SH-SY5Y (cell line): ENCODE results near the gene LRRC40.

Experiments
- GATA2 ChIP-seq: IDR thresholded peaks from 2 replicates; pipeline ENCODE4 v1.6.1; 2011; ENCODE audit warnings: mild to moderate bottlenecking, low read depth, low read length
- GATA3 ChIP-seq: IDR thresholded peaks from 2 replicates; pipeline ENCODE4 v1.6.1; 2011; ENCODE audit warnings: low read depth, mild to moderate bottlenecking, low read length, moderate library complexity

DNA sequence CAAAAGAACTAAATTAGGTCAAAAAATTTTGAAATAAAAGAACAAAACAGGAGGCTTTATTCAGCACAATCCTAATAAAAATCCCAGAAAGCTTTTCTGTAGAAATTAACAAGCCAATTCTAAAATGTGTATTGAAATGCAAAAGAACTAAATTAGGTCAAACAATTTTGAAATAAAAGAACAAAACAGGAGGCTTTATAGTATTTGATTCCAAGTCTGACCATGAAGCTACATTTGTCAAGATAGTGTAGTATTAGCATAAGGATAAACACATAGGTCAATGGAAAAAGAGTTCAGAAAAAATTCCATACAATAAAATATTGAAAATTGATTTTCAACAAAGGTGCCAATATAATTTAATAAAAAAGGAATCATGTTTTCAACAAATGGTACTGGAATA lies 10.8 kb downstream of the LRRC40 start:
- TF ChIP-seq GATA3 (no peak), GATA2 (no peak)
